Measurements from ENCODE around the gene IRF7. TPM values are rescaled to one million over a fixed set of nuclear protein-coding genes. Genes with fewer than 3 reads are reported as not detected.

Gene IRF7
- total RNA-seq, 1 experiment from 2014 or later, result 15.2 TPM

- no peaks in the 10 kb centered on the region for H4K20me1 ChIP-seq (ENCODE audit: insufficient read depth)
- DNase-seq (ENCODE audit: low read depth, low spot score) (no peak), ATAC-seq (no peak)
- H3K4me2 ChIP-seq (ENCODE audit: low read length), result no peak overlapping the region
- H3K9ac ChIP-seq (ENCODE audit: low read length), result no peak overlapping the region
- BruUV-seq (replicated peaks), result no TSS peak
- ChIA-PET POLR2A (no interaction called here), RAD21 (ENCODE audit: low non-redundant PET in 1 of 2, low total read pairs in 2 of 2, uncharacterized antibody in 2 of 2, unreplicated experiment in 2 of 2) (no interaction called here), CTCF (no interaction called here)
- no peak for TF ChIP-seq EZH2 (IDR thresholded peaks at IDR 0.05)
- no peak for TF ChIP-seq ZBTB33 (IDR thresholded peaks at IDR 0.05; ENCODE audit: extremely low read depth, insufficient replicate concordance, low read length)
- TF ChIP-seq REST (IDR thresholded peaks at IDR 0.05; ENCODE audit: low read depth), result no peak
- TF ChIP-seq RAD21 (IDR thresholded peaks at IDR 0.05; ENCODE audit: low read depth), result no peak
- no peak for TF ChIP-seq POLR2A (IDR thresholded peaks at IDR 0.05; ENCODE audit: borderline replicate concordance, extremely low read depth, insufficient read depth, insufficient read length)
- TF ChIP-seq YY1 (IDR thresholded peaks at IDR 0.05; ENCODE audit: extremely low read depth, insufficient replicate concordance, low read depth, low read length), result no peak
- TF ChIP-seq JUND (IDR thresholded peaks at IDR 0.05), result no peak
- no peak for TF ChIP-seq CTCF (IDR thresholded peaks at IDR 0.05 in 2 of 3, conservative IDR thresholded peaks at IDR 0.05 in 1 of 3; ENCODE audit: borderline replicate concordance in 1 of 3, insufficient read depth in 1 of 3, low read depth in 2 of 3, low read length in 2 of 3)
- TF ChIP-seq CEBPB (IDR thresholded peaks at IDR 0.05; ENCODE audit: low read depth), result no peak
- no peak for TF ChIP-seq MAX (IDR thresholded peaks at IDR 0.05)
- TF ChIP-seq SIN3A (IDR thresholded peaks at IDR 0.05; ENCODE audit: low read depth), result no peak
- TF ChIP-seq SP1 (IDR thresholded peaks at IDR 0.05; ENCODE audit: low read depth), result no peak
- TF ChIP-seq EGR1 (IDR thresholded peaks at IDR 0.05; ENCODE audit: low read depth), result no peak
- intact Hi-C loops (cut with micrococcal nuclease), result no loop called here
- no peak overlapping the region for H3K27ac ChIP-seq (ENCODE audit: low read depth, low read length)
- no peaks in the 10 kb centered on the region for H3K9me2 ChIP-seq (ENCODE audit: insufficient read depth)
- no peaks in the 10 kb centered on the region for H3K4me1 ChIP-seq (ENCODE audit: control insufficient read depth in 1 of 2, insufficient read depth in 2 of 2, low read length in 2 of 2)
- peaks cover 0 to 2% of the 10 kb centered on the region in 2 experiments; a peak in 1 of 4 replicates for H3K36me3 ChIP-seq (ENCODE audit: control insufficient read depth in 1 of 2, insufficient read depth in 2 of 2, low read length in 2 of 2)
- no peak overlapping the region for H3K4me3 ChIP-seq (replicated peaks in 1 of 2; ENCODE audit: low read depth in 1 of 2, low read length in 2 of 2)
- no peak overlapping the region for H2AFZ ChIP-seq (ENCODE audit: low read depth, low read length, poor library complexity, severe bottlenecking)
- no peaks in the 10 kb centered on the region for H3K27me3 ChIP-seq (ENCODE audit: insufficient read depth, low read length)
- no peaks in the 10 kb centered on the region for H3K9me3 ChIP-seq (ENCODE audit: control insufficient read depth in 1 of 2, insufficient read depth in 1 of 2, low read depth in 1 of 2, low read length in 2 of 2)
- peaks cover 3% of the 10 kb centered on the region; the same call in 1 of the 2 replicates for H3K79me2 ChIP-seq (ENCODE audit: insufficient read depth, low read length)
Measured at GRCh38 chr11:660681-661444, 45.1 kb upstream of the IRF7 start.
